Upper lobe of left lung (tissue), 6 donors: ENCODE measurements around the gene EBF3. TPM values are rescaled to one million over a fixed set of nuclear protein-coding genes. Genes with fewer than 3 reads are reported as not detected.

Source experiments
- ATAC-seq, 2 donors: fragments of 200-7000 bp; cut with Tn5 transposase; one replicate each; pipeline ENCODE4 v1.9.1; 2022; ENCODE audit warnings: mild to moderate bottlenecking in 2 of 2, moderate library complexity in 2 of 2; ENCODE audit not compliant: low FRiP score in 2 of 2
- DNase-seq, 2 donors: peaks; one replicate each; pipeline ENCODE4 v3.0.0-alpha.2; 2019 to 2020
- H3K27ac ChIP-seq, 4 donors: fragments of 200-600 bp; sonication (generic); one replicate each; pipeline ENCODE4 v1.5.1; 2016 to 2019
- H3K27me3 ChIP-seq, 4 donors: fragments of 200-600 bp; sonication (generic); one replicate each; pipeline ENCODE4 v1.5.1; 2017 to 2019
- H3K36me3 ChIP-seq, 4 donors: fragments of 200-600 bp; sonication (generic); one replicate each; pipeline ENCODE4 v1.5.1; 2016 to 2019
- H3K4me1 ChIP-seq, 4 donors: fragments of 200-600 bp; sonication (generic); one replicate each; pipeline ENCODE4 v1.5.1; 2018 to 2019
- H3K4me3 ChIP-seq, 4 donors: fragments of 200-600 bp; sonication (generic); one replicate each; pipeline ENCODE4 v1.5.1; 2017 to 2019; ENCODE audit warnings: mild to moderate bottlenecking in 2 of 4, moderate library complexity in 1 of 4
- H3K9me3 ChIP-seq, 4 donors: fragments of 200-600 bp; sonication (generic); one replicate each; pipeline ENCODE4 v1.5.1; 2018 to 2019
- CTCF ChIP-seq, 6 experiments: fragments of 450-650 bp in 4 of 6; fragments of 200-600 bp in 2 of 6; sonication (generic) in 2 of 6; IDR thresholded peaks; one replicate each; pipeline ENCODE4 v1.5.1; 2016 to 2019; ENCODE audit warnings: antibody characterized with exemption in 6 of 6
- EP300 ChIP-seq, 4 donors: sonication (generic); formaldehyde crosslinking; IDR thresholded peaks; one replicate each; pipeline ENCODE4 v1.5.1; 2017; ENCODE audit warnings: antibody characterized with exemption in 4 of 4, control low read depth in 2 of 4
- POLR2A ChIP-seq, 4 donors: fragments of 450-650 bp; IDR thresholded peaks; one replicate each; pipeline ENCODE4 v1.5.1; 2016 to 2017; ENCODE audit warnings: antibody characterized with exemption in 4 of 4, mild to moderate bottlenecking in 2 of 4
- POLR2AphosphoS5 ChIP-seq, 2 donors: sonication (generic); formaldehyde crosslinking; IDR thresholded peaks; one replicate each; pipeline ENCODE4 v1.5.1; 2017; ENCODE audit warnings: antibody characterized with exemption in 2 of 2
- WGBS, 2 donors: methylation state at CpG; one replicate each; pipeline ENCODE4 v1.1.5; 2017 to 2018; 5-methylcytosine and 5-hydroxymethylcytosine counted together
- total RNA-seq, 6 donors: library from RNA; depleted of rRNA in 4 of 6; stranded (reverse); fragments of >200 nt in 4 of 6; gene quantifications; one replicate each; pipeline versions ENCODE4 v1.1.0 to v1.2.1, GENCODE V29; 2016 to 2021
- donor health status: DM: no; HTN: no; CAD: no; lungs with moderate emphysema.
- donor health status: DM: no; HTN: yes; CAD: no; lungs with severe emphysema.

EBF3 gene
- total RNA-seq, 6 donors from 2014 or later: 0.06 to 0.51 TPM; not detected in 4

GRCh38 chr10:129861776-129862531, 102.1 kb downstream of the EBF3 start:
- DNase-seq (no peak), ATAC-seq (no peak)
- no peaks in the 10 kb centered on the region for H3K27me3 ChIP-seq
- H3K9me3 ChIP-seq: no peaks in the 10 kb centered on the region
- no peak overlapping the region for H3K27ac ChIP-seq
- no peak overlapping the region for H3K4me3 ChIP-seq
- TF ChIP-seq CTCF (IDR thresholded peaks at IDR 0.05) (no peak), POLR2AphosphoS5 (IDR thresholded peaks at IDR 0.05) (no peak), EP300 (IDR thresholded peaks at IDR 0.05) (no peak), POLR2A (IDR thresholded peaks at IDR 0.05) (no peak)
- H3K36me3 ChIP-seq: no peaks in the 10 kb centered on the region
- H3K4me1 ChIP-seq: peaks cover 0 to 5% (median 0%) of the 10 kb centered on the region in 4 donors
- WGBS, 2 donors: 71 to 75% methylated on average over 22 of the region's 22 CpGs

- Histone ChIP-seq H3K27me3 (no peaks in the 10 kb centered on the region), H3K9me3 (peaks cover 0 to 6% (median 0%) of the 10 kb centered on the region in 4 donors), H3K4me3 (no peak overlapping the region), H3K27ac (no peak overlapping the region), H3K4me1 (peaks cover 0 to 5% (median 0%) of the 10 kb centered on the region in 4 donors), H3K36me3 (no peaks in the 10 kb centered on the region)
- no peak for TF ChIP-seq POLR2AphosphoS5 (IDR thresholded peaks at IDR 0.05)
- no peak for TF ChIP-seq CTCF (IDR thresholded peaks at IDR 0.05)
- TF ChIP-seq POLR2A (IDR thresholded peaks at IDR 0.05): no peak
- TF ChIP-seq EP300 (IDR thresholded peaks at IDR 0.05): no peak
- DNase-seq (no peak), ATAC-seq (no peak)
- WGBS, 2 donors: 79 to 83% methylated on average over 9 of the region's 9 CpGs
These were observed 103.7 kb downstream of the EBF3 start for GRCh38 chr10:129860396-129860795.

GRCh38 chr10:129859536-129859935, 104.5 kb downstream of the EBF3 start:
- H3K36me3 ChIP-seq: no peaks in the 10 kb centered on the region
- WGBS, 2 donors: 91 to 92% methylated on average over 6 to 7 of the region's 7 CpGs
- peaks cover 0 to 5% (median 0%) of the 10 kb centered on the region in 4 donors for H3K4me1 ChIP-seq
- TF ChIP-seq CTCF (IDR thresholded peaks at IDR 0.05): no peak
- TF ChIP-seq POLR2A (IDR thresholded peaks at IDR 0.05): no peak
- no peak for TF ChIP-seq POLR2AphosphoS5 (IDR thresholded peaks at IDR 0.05)
- no peak for TF ChIP-seq EP300 (IDR thresholded peaks at IDR 0.05)
- no peak for DNase-seq
- H3K4me3 ChIP-seq: no peak overlapping the region
- peaks cover 0 to 6% (median 0%) of the 10 kb centered on the region in 4 donors for H3K9me3 ChIP-seq
- no peak overlapping the region for H3K27ac ChIP-seq
- ATAC-seq: no peak
- no peaks in the 10 kb centered on the region for H3K27me3 ChIP-seq

GRCh38 chr10:129857242-129857960, 106.7 kb downstream of the EBF3 start:
- H3K9me3 ChIP-seq: peaks cover 0 to 6% (median 0%) of the 10 kb centered on the region in 4 donors
- ATAC-seq (no peak), DNase-seq (no peak)
- H3K4me3 ChIP-seq: no peak overlapping the region
- no peak for TF ChIP-seq CTCF (IDR thresholded peaks at IDR 0.05)
- no peak for TF ChIP-seq POLR2A (IDR thresholded peaks at IDR 0.05)
- TF ChIP-seq POLR2AphosphoS5 (IDR thresholded peaks at IDR 0.05): no peak
- TF ChIP-seq EP300 (IDR thresholded peaks at IDR 0.05): no peak
- H3K4me1 ChIP-seq: peaks cover 3 to 11% (median 8%) of the 10 kb centered on the region in 4 donors
- WGBS, 2 donors: 96% methylated on average over 18 to 19 of the region's 19 CpGs
- no peaks in the 10 kb centered on the region for H3K27me3 ChIP-seq
- no peak overlapping the region for H3K27ac ChIP-seq
- no peaks in the 10 kb centered on the region for H3K36me3 ChIP-seq
